ENCODE measurements around the gene PRR23E. TPM values are rescaled to one million over a fixed set of nuclear protein-coding genes. Genes with fewer than 3 reads are reported as not detected.

The PRR23E gene
- total RNA-seq, 1 experiment from 2014 or later = not detected

- no peaks in the 10 kb centered on the region for H3K36me3 ChIP-seq (ENCODE audit: control insufficient read depth, insufficient read depth, low read length)
- H3K4me1 ChIP-seq (ENCODE audit: control insufficient read depth, insufficient read depth, low read length) = no peaks in the 10 kb centered on the region
- BruUV-seq (replicated peaks) = no TSS peak
- H3K27me3 ChIP-seq (ENCODE audit: control insufficient read depth, insufficient read depth, low read length) = peaks cover 20% of the 10 kb centered on the region
- in situ Hi-C loops (cut with HindIII; ENCODE audit: low pct_unique_long_range_greater_than_20kb, low sequenced_read_pairs) (no loop called here), intact Hi-C loops (cut with micrococcal nuclease; ENCODE audit: unreplicated experiment) (no loop called here)
- H3K9me3 ChIP-seq (ENCODE audit: control insufficient read depth, insufficient read depth, low read depth, low read length) = no peaks in the 10 kb centered on the region
- no peak for TF ChIP-seq REST (IDR thresholded peaks at IDR 0.05; ENCODE audit: insufficient read depth in 1 of 2, low read depth in 2 of 2, low read length in 1 of 2)
- TF ChIP-seq CTCF (IDR thresholded peaks at IDR 0.05) = no peak
- no peak for TF ChIP-seq POLR2AphosphoS5 (IDR thresholded peaks at IDR 0.05; ENCODE audit: low read depth, low read length)
- no peak for TF ChIP-seq TCF7L2 (IDR thresholded peaks at IDR 0.05; ENCODE audit: low read depth, low read length)
- no peak for TF ChIP-seq SIN3A (IDR thresholded peaks at IDR 0.05; ENCODE audit: borderline replicate concordance, insufficient read depth, low read depth, low read length)
- no peak overlapping the region for H3K4me3 ChIP-seq (ENCODE audit: low read depth in 2 of 2, low read length in 2 of 2)
- no peak for DNase-seq (ENCODE audit: low read depth, low spot score)
- ChIA-PET POLR2A (no interaction called here), CTCF (no interaction called here)
- no peak overlapping the region for H3K27ac ChIP-seq (ENCODE audit: low read length)
- no peak for ATAC-seq
These were observed 28.3 kb upstream of the PRR23E start for GRCh38 chr3:127164615-127165014.

GRCh38 chr3:127165036-127165435, 27.9 kb upstream of the PRR23E start:
- in situ Hi-C loops (cut with HindIII; ENCODE audit: low pct_unique_long_range_greater_than_20kb, low sequenced_read_pairs) (no loop called here), intact Hi-C loops (cut with micrococcal nuclease; ENCODE audit: unreplicated experiment) (no loop called here)
- no peak for TF ChIP-seq POLR2AphosphoS5 (IDR thresholded peaks at IDR 0.05; ENCODE audit: low read depth, low read length)
- TF ChIP-seq REST (IDR thresholded peaks at IDR 0.05; ENCODE audit: insufficient read depth in 1 of 2, low read depth in 2 of 2, low read length in 1 of 2) = no peak
- no peak for TF ChIP-seq CTCF (IDR thresholded peaks at IDR 0.05)
- TF ChIP-seq SIN3A (IDR thresholded peaks at IDR 0.05; ENCODE audit: borderline replicate concordance, insufficient read depth, low read depth, low read length) = no peak
- no peak for TF ChIP-seq TCF7L2 (IDR thresholded peaks at IDR 0.05; ENCODE audit: low read depth, low read length)
- DNase-seq (ENCODE audit: low read depth, low spot score) (no peak), ATAC-seq (no peak)
- BruUV-seq (replicated peaks) = no TSS peak
- ChIA-PET POLR2A (no interaction called here), CTCF (no interaction called here)
- Histone ChIP-seq H3K27ac (ENCODE audit: low read length) (no peak overlapping the region), H3K4me1 (ENCODE audit: control insufficient read depth, insufficient read depth, low read length) (no peaks in the 10 kb centered on the region), H3K36me3 (ENCODE audit: control insufficient read depth, insufficient read depth, low read length) (no peaks in the 10 kb centered on the region), H3K4me3 (ENCODE audit: low read depth in 2 of 2, low read length in 2 of 2) (no peak overlapping the region), H3K9me3 (ENCODE audit: control insufficient read depth, insufficient read depth, low read depth, low read length) (no peaks in the 10 kb centered on the region), H3K27me3 (ENCODE audit: control insufficient read depth, insufficient read depth, low read length) (peaks cover 20% of the 10 kb centered on the region)

Measured in Panc1 (cell line).